HG03520 (cell line): ENCODE data around the gene HPCAL4.
A peak's percentile ranks its signal among the peaks of the same experiment; 100 is the strongest.

Experiments used
- ATAC-seq: cut with Tn5 transposase; IDR thresholded peaks from one replicate; pipeline ENCODE4 v1.9.1; 2021; ENCODE audit warnings: mild to moderate bottlenecking, moderate library complexity; ENCODE audit not compliant: unreplicated experiment

HPCAL4 gene

DNA sequence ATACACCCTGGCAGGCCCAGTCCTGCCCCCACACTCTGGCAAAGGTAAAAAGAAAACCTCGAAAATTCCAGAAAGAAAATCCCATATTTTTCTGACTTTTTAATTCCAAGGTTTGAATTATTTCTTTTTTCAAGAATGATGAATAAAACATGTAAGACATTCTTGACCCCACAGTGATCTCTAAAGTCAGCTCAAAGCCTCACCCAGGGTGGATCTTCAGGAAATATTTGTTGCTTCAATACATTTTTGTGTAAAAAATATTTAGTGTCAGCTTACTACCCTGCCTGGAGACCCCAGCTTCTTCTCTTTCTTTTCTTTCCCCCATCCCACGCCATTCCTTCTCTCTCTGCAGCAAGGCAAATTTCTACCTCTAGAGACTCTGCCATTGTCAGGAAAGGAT, 12.3 kb downstream of the HPCAL4 start:
- no peak for ATAC-seq

DNA sequence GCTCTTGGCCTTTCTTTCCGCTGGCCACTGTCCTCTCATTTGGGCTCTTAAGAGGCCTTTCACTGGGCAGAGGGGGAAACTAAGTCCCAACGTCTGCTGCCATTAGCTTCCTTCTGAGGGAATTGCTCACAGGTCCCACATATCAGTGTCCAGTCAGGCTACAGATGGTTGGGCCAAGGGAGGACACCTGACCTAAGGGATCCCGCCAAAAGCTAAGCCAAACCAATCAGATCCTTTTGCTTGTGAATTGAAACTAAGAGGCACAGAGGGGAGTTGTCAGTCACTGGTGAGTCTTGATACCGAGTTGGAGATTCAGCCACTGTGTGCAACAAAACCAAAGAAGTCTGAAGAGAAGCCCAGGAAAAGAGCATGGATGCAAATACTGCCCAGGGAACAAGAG, 13.6 kb downstream of the HPCAL4 start:
- no peak for ATAC-seq

DNA sequence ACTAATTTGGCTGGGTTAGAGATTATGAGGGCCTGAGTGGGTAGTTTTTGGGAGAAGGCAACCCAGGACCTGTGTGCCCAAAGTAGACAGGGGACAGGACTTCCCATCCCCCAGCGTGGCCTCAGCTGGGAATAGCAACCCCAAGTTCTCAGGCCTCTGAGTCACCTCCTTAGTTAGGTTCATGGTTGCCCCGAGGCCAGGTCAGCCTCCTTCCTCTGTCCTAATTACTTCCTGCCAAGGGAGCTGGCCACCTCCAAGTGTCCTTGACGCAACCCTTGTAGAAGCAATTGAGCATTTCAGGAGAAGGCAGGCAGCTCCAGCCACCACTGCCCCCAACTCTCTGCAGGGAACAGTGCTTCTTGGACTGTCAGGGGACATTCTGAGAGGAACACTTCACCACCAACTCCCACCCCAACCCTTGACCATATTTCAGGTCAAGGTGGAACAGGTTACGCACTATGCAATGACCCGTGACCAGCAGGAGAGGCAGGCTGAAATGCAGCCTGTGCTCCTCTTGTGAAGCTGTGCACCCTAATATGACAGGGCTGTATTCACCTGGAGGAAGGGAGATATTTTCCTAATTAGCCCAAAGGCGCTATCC, 14.2 kb downstream of the HPCAL4 start:
- no peak for ATAC-seq

GRCh38 chr1:39675220-39675619, 16.0 kb downstream of the HPCAL4 start:
- ATAC-seq, result no peak

DNA sequence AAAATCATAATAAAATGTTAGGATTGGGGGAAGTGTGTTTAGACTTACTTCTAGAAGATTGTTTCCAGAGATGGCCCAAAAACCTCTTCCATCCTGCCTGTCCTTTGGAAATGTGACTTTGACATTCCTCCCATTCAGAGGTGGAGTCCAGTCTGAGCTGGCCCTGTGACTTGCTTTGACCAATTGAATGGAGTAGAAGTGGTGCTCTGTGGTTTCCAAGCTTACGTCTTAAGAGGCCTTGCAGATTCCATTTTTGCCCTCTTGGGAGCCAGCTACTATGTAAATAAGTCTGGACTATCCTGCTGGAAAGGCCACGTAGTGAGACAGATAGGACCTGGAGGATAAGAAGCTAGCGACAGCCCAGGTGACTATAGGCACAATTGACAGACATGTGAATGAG, 18.0 kb downstream of the HPCAL4 start:
- ATAC-seq, result no peak

DNA sequence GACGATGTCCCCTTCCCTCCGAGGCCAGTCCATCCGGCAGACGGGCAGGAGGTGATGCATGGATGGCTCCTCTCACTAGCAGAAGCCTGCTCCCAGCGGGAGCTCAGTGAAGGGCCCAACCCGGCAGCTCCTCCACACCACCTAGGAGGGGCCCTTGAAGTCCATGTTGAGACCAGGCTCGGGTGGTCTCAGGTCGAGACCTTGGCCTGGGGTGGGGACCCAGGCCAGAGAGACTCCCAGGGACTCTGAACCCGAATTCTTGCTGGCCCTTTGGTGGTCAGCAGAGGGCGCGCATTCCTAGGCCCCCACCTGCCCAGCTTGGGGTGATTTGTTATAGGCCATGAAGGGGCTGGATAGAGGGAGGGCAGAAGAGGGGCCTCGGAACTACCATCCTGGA, 18.7 kb downstream of the HPCAL4 start:
- no peak for ATAC-seq

DNA sequence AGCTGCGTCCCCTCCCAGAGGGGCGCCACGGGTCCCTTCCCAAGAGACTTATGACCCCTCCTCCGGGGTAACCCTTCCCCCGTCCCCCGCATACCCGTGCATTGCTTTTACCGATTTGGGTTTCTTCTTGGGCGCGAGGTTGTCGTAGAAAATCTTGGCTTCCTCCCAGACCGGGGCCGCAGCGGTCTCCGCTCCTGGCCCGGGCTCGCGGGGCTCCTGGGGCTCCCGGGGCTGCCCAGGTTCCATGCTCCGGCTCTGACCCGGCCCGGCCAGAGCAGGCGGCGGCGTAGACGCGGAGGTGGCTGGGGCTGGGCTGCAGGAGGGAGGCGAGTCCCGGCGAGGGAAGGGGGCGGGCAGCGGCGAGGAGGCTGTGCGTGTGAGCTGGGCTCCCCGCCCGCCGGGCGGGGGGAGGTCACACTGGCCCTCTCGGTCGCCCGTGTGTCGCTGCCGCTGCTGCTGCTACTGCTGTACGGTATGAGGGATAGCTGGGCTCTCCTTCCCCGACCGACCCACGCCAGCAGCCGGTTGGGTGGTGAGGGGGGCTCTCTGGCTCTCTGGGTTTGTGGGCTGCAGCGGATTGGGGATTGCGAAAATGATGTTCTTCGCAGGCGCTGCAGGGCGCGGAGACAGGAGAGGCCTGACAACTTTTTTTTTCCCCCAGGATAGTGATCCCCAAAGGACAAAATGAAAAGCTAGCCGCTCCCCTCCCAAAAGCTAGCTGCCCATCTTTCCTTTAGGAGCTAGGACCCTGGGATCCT, 19.3 kb downstream of the HPCAL4 start, which contains the start of gene NT5C1A:
TSS of gene NT5C1A (minus strand) at position 315 of the 758 bp plus-strand sequence. CDS start at position 246, 69 bp downstream.
- ATAC-seq, result no peak

- ATAC-seq, result no peak
Observed at GRCh38 chr1:39671433-39671792, 19.8 kb downstream of the HPCAL4 start.

DNA sequence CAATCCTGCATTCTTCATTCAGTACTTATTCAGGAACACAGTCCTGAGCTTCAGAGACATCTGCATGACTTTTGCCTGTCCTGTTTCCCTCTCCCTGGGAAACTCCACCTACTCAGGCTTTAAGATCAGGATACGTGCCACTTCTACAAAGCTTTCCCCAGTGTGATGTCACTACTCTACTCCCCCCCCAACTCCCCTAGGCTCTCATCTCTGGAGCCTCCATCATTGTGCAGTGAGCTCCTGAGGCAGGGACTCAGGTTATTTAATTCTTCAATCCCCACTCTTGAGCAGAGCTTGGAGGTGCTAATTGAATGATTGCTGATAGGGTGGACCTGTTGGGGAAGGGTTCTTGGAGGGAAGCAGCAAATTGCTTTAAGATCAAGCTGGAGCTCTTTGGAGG, 20.5 kb downstream of the HPCAL4 start:
- no peak for ATAC-seq

- ATAC-seq, result no peak
Observed at GRCh38 chr1:39668894-39669293, 22.3 kb downstream of the HPCAL4 start.

DNA sequence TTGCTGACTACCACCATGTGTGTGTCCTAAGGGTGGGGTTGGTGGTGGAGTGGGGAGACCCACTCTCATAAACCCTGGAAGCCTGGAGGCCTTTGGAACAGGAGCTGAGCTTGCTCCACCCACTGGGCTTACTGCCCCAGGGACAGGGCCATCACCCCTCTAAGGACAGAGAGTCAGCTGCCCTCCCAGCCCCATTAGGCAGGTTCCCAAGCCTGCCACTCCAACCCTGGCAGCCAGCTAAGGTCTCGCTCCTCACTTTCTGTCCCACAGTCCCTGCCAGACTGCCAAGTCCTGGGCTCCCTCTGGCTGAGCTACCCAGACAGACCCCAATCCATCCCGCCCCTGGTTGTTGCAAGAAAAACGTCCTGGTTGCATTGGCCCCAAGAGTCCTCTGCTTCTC, 23.1 kb downstream of the HPCAL4 start:
- ATAC-seq, result no peak

- peak; percentile 77 for ATAC-seq
Observed at GRCh38 chr1:39666772-39667171, 24.5 kb downstream of the HPCAL4 start.

- no peak for ATAC-seq
Observed at GRCh38 chr1:39663559-39663958, 27.7 kb downstream of the HPCAL4 start.

- ATAC-seq, result no peak
Observed at GRCh38 chr1:39662861-39663260, 28.4 kb downstream of the HPCAL4 start.

DNA sequence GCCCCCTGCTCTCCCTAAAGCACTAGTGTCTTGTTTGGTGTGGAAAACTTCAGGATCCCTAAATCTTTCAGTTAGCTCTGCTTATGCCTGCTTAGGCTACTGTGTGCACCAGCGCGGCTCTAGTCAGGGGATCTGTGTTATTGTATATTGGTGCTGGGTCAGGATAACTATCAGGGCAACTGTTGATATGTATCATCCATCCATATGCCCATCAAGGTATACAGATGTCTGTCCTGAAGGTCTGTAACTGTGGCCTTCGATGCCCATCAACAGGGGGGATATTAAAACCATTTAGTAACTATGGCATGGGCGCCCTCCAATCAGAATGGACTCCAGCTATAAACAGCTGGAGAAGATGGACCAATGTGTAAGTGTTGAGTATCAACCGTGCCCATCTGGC, 31.7 kb downstream of the HPCAL4 start:
- no peak for ATAC-seq

GRCh38 chr1:39659110-39659509, 32.1 kb downstream of the HPCAL4 start:
- no peak for ATAC-seq

DNA sequence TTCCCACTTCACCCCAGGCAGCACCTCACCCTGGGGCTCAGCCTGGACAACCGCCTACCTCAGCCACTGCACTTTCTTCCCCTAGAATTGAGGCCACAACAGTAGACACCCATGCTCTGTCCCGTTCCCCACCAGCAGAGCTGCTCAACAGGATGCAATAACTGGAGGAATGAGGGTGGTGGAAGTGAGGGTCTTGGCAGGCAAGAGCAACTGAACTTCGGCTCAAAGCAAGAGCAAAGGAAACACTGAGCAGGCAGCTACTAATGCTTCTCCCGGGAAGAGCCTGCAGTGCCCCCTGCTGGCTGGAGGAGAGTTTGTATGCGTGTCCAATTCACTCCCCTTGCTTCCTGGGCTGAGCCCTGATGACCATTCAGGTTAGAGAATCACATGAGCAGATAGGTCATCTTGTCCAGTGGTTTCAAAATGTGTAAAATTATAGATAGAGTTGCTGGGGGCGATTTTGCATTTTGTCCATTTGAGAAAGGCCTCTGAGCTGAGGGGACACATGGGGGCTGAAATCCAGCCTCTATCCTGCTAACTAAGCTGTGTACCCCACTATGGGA, 33.2 kb downstream of the HPCAL4 start:
- no peak for ATAC-seq

DNA sequence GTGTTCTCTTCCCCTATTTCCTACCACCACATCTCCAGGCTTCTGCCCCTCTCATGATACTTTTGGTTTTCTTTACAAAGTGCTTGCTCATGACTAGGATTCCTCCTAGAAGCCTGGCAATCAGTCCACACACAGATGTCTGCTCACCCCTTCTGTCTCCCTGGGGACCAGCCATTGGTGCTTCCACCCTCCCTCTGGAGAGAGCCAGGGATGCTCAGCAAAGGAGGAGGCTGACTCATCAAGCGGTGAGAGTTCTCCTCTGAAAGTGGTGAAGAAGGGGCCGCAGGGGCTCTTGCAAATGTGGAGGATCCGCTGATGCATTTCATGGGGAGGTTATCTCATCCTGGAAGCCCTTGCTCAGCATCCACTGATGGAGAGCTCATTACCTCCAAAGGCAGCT, 33.8 kb downstream of the HPCAL4 start:
- ATAC-seq, result no peak

DNA sequence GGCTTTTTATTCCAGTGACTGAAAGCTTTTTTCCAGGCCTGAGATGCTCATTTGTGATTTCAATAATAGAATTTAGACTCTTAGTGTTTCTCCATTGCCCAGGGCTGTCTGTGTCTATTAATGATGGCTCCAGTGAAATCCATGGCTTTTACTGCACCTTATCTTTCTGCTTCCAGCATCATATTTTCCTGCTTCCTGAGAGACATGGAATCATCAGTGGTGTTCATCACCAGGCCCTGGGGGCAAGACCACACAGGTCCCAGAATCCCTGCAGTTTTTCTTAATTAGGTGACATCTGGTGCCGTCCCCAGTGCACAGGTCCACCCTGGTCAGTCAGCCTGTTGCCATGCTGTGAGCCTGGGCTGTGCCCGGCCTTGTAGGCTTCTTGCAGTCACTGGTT, 34.8 kb downstream of the HPCAL4 start:
- ATAC-seq, result no peak

- ATAC-seq, result no peak
Observed at GRCh38 chr1:39655578-39656268, 35.5 kb downstream of the HPCAL4 start.

- no peak for ATAC-seq
Observed at GRCh38 chr1:39654291-39654690, 36.9 kb downstream of the HPCAL4 start.

DNA sequence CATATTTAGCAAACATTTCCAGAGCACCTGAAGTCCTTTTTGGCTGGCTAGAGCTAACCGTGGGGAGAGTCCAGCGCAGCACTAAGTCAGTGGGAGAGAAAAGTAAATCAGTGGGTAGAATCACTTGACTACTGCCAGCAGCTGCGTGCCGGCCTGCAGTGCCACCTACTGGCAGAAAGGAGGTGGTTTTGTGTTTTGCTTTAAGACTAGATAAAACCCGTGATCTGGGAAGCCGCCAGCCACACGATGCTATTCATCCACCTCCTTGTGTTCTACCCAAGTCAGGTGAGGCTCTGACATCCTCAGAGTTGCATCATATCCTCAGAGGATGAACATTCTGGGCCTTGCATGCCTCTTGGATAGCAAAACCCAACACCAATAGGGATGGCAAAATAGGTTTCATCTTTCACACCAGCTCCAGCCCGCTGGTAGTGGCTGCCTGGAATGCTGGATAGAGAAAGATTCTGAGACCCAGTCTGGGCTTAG, 37.6 kb downstream of the HPCAL4 start:
- ATAC-seq, result no peak
